NT2/D1 (cell line): ENCODE results near the gene ZYX.
"Not testable (repeated sequence)": the region's sequence is repeated elsewhere in the genome, so short reads cannot be mapped to it uniquely, and the experiment has no call there.

Source experiments
- DNase-seq: peaks from one replicate; pipeline ENCODE4 v3.0.0-alpha.2; 2011; ENCODE audit warnings: low read depth, low spot score
- H3K27me3 ChIP-seq: 2 replicates; pipeline ENCODE4 v1.6.0; 2011; ENCODE audit warnings: mild to moderate bottlenecking; ENCODE audit not compliant: insufficient read length, insufficient read depth
- H3K36me3 ChIP-seq: 2 replicates; pipeline ENCODE4 v1.6.1; 2011; ENCODE audit warnings: mild to moderate bottlenecking, low read length, mixed read lengths; ENCODE audit not compliant: insufficient read depth, insufficient read length
- H3K4me1 ChIP-seq: 2 replicates; pipeline ENCODE4 v1.5.1; 2011; ENCODE audit not compliant: insufficient read depth, insufficient read length
- H3K4me3 ChIP-seq: 2 replicates; pipeline ENCODE4 v1.5.1; 2011; ENCODE audit warnings: low read depth; ENCODE audit not compliant: insufficient read length
- H3K9ac ChIP-seq: 2 replicates; pipeline ENCODE4 v1.6.0; 2011; ENCODE audit warnings: low read depth; ENCODE audit not compliant: insufficient read length
- H3K9me3 ChIP-seq: 2 replicates; pipeline ENCODE4 v1.5.1; 2011; ENCODE audit warnings: mild to moderate bottlenecking, low read length; ENCODE audit not compliant: insufficient read depth
- SUZ12 ChIP-seq: IDR thresholded peaks from 2 replicates; pipeline ENCODE4 v1.6.1; 2011; ENCODE audit not compliant: insufficient read length, insufficient read depth; ENCODE audit errors: extremely low read depth
- YY1 ChIP-seq: IDR thresholded peaks from 2 replicates; pipeline ENCODE4 v1.6.1; 2011; ENCODE audit not compliant: insufficient read length, insufficient read depth
- ZNF274 ChIP-seq: IDR thresholded peaks from 2 replicates; pipeline ENCODE4 v1.6.1; 2011; ENCODE audit warnings: mild to moderate bottlenecking, low read depth, low read length

The ZYX gene

GRCh38 chr7:143399642-143400041, 18.5 kb downstream of the ZYX start:
- Histone ChIP-seq H3K4me1 (no peaks in the 10 kb centered on the region), H3K27me3 (no peaks in the 10 kb centered on the region), H3K9me3 (no peaks in the 10 kb centered on the region), H3K4me3 (no peak overlapping the region), H3K36me3 (peaks cover 56% of the 10 kb centered on the region), H3K9ac (no peak overlapping the region)
- no peak for DNase-seq
- TF ChIP-seq SUZ12 (no peak), YY1 (no peak), ZNF274 (no peak)

DNA sequence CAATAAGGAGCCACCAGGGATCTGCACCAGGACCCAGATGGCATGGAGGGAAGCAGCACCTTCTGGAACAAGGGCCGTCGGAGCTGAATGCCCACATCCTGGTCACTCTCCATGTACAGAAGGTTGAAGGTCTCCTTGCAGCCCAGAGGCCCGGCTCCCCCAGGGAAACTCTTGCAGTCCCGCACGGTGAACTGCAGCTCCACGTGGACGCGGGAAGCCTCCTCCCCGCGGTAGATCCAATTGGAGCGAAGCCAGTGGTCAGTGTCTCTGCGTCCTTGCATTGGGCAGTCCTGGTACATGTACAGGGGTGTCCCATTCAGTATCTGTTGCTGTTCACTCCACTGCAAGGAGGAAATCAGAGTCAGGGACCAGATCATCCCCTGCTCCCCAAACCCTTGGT, 20.1 kb downstream of the ZYX start:
- H3K4me3 ChIP-seq = no peak overlapping the region
- no peaks in the 10 kb centered on the region for H3K9me3 ChIP-seq
- no peak for DNase-seq
- no peaks in the 10 kb centered on the region for H3K4me1 ChIP-seq
- no peak overlapping the region for H3K9ac ChIP-seq
- no peak for TF ChIP-seq ZNF274
- TF ChIP-seq YY1 = no peak
- TF ChIP-seq SUZ12 = no peak
- H3K36me3 ChIP-seq = peaks cover 43% of the 10 kb centered on the region
- H3K27me3 ChIP-seq = no peaks in the 10 kb centered on the region

DNA sequence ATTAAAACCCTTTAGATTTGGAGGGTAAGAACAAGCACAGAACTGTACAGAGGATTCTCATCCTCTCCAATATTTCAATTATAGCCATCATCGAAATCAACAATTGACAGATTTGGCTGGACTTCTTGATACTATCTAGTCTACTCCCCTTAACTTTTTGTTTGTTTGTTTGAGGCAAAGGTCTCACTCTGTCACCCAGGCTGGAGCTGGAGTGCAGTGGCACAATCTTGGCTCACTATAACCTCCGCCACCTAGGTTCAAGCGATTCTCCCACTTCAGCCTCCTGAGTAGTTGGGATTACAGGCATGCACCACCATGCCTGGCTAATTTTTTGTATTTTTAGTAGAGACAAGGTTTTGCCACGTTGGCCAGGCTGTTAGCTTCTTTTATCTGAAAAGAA, 21.1 kb downstream of the ZYX start:
- H3K9ac ChIP-seq, H3K27me3 ChIP-seq, H3K4me3 ChIP-seq, H3K4me1 ChIP-seq, H3K9me3 ChIP-seq, DNase-seq: not testable (repeated sequence)
- H3K36me3 ChIP-seq = peaks cover 34% of the 10 kb centered on the region

DNA sequence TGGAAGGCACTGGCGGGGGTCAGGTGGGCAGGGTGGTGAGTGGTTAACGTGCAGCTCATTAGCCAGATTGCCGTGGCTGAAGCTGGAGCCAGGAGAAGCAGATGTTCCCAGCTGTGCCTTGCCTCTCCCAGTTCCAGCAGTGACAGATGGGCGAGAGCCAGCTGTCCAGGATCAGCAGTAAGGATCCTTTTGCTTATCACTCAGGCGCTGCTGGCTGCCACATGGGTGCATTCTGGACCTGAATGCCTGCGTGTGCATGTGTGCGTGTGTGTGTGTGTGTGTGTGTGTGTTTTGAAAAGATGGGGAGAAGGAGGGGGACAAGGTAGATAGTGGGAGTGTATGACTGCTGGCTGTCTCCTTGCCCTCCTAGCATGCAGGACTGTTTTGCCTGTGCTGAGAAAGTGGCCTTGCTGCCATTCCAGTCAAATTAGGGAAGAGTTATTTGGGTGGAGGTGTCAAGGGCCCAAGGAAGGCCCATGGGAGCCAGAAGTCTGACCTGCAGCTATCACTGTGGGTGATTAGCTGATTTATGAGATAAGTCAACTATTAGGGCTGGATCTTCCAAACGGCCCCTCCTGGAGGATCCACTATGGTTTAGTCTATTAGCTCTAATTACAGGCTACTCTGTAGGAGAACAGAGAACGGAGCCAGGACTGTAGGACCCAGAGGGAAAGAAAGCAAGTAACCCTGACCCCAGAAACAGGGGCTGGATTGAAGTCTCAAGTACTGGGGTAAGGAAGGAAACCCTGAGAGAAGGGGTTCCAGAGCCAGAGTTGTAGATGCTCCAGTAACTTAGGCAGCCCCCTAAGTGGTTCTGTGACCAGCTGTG, 24.2 kb downstream of the ZYX start:
- no peak for DNase-seq
- peaks cover 10% of the 10 kb centered on the region for H3K36me3 ChIP-seq
- H3K27me3 ChIP-seq = no peaks in the 10 kb centered on the region
- H3K4me3 ChIP-seq = no peak overlapping the region
- H3K9ac ChIP-seq = peak overlapping the region; percentile 26
- no peaks in the 10 kb centered on the region for H3K9me3 ChIP-seq
- TF ChIP-seq ZNF274 (no peak), YY1 (no peak), SUZ12 (no peak)
- peaks cover 4% of the 10 kb centered on the region for H3K4me1 ChIP-seq

- Histone ChIP-seq H3K4me1 (peaks cover 4% of the 10 kb centered on the region), H3K27me3 (no peaks in the 10 kb centered on the region), H3K4me3 (no peak overlapping the region), H3K9me3 (no peaks in the 10 kb centered on the region), H3K36me3 (peaks cover 5% of the 10 kb centered on the region), H3K9ac (peak overlapping the region; percentile 26)
- TF ChIP-seq ZNF274 = no peak
- DNase-seq = peak; percentile 81
Measured at GRCh38 chr7:143406002-143406357, 24.8 kb downstream of the ZYX start.

- Histone ChIP-seq H3K4me1 (peaks cover 4% of the 10 kb centered on the region), H3K9me3 (no peaks in the 10 kb centered on the region), H3K27me3 (no peaks in the 10 kb centered on the region), H3K9ac (peak overlapping the region; percentile 89), H3K4me3 (peak overlapping the region; percentile 86), H3K36me3 (no peaks in the 10 kb centered on the region)
- no peak for DNase-seq
- TF ChIP-seq ZNF274 (no peak), SUZ12 (no peak)
Measured at GRCh38 chr7:143407287-143408251, 26.4 kb downstream of the ZYX start.

GRCh38 chr7:143408252-143408685, 27.1 kb downstream of the ZYX start:
- peaks cover 4% of the 10 kb centered on the region for H3K4me1 ChIP-seq
- no peaks in the 10 kb centered on the region for H3K9me3 ChIP-seq
- H3K4me3 ChIP-seq = peak overlapping the region; percentile 86
- peak overlapping the region; percentile 89 for H3K9ac ChIP-seq
- TF ChIP-seq ZNF274 (no peak), YY1 (no peak), SUZ12 (no peak)
- H3K36me3 ChIP-seq = no peaks in the 10 kb centered on the region
- no peak for DNase-seq
- no peaks in the 10 kb centered on the region for H3K27me3 ChIP-seq
